HFF-Myc (cell line): ENCODE data around the gene TTN.

Experiments used
- DNase-seq: peaks from one replicate; pipeline ENCODE4 v3.0.0-alpha.2; 2011; ENCODE audit warnings: low read depth; ENCODE audit errors: extremely low read depth
- H3K4me3 ChIP-seq: replicated peaks from 2 replicates; pipeline ENCODE4 v1.5.1; 2011; ENCODE audit warnings: low read depth, mild to moderate bottlenecking, control low read depth, low read length
- TF ChIP-seq, protein P1 (sequence below): IDR thresholded peaks from 2 replicates; pipeline ENCODE4 v1.5.1; 2012; ENCODE audit warnings: mild to moderate bottlenecking, low read depth, low read length, control low read depth; ENCODE audit errors: missing control alignments

TTN gene

DNA sequence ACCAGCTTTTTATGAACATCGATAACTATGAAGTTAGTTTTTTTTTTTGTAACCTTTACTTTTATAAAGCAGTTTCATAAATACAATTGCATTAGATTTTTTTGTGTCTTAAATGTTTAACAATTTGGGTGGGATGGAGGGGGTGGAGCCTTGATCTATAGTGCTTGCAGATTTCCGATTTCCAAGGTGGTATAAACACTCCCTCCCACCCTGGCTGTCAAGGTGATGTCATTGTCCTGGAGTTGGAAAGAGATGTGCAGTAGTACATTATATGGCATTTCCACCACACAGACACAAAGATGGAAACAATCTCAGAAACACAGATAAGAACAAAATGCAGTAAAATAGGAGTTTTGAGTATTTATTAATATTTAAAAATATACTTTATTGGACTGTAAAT is 114.4 kb downstream of the TTN start:
- no peak overlapping the region for H3K4me3 ChIP-seq
- TF ChIP-seq, protein P1, sequence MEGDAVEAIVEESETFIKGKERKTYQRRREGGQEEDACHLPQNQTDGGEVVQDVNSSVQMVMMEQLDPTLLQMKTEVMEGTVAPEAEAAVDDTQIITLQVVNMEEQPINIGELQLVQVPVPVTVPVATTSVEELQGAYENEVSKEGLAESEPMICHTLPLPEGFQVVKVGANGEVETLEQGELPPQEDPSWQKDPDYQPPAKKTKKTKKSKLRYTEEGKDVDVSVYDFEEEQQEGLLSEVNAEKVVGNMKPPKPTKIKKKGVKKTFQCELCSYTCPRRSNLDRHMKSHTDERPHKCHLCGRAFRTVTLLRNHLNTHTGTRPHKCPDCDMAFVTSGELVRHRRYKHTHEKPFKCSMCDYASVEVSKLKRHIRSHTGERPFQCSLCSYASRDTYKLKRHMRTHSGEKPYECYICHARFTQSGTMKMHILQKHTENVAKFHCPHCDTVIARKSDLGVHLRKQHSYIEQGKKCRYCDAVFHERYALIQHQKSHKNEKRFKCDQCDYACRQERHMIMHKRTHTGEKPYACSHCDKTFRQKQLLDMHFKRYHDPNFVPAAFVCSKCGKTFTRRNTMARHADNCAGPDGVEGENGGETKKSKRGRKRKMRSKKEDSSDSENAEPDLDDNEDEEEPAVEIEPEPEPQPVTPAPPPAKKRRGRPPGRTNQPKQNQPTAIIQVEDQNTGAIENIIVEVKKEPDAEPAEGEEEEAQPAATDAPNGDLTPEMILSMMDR, result no peak
- no peak for DNase-seq

DNA sequence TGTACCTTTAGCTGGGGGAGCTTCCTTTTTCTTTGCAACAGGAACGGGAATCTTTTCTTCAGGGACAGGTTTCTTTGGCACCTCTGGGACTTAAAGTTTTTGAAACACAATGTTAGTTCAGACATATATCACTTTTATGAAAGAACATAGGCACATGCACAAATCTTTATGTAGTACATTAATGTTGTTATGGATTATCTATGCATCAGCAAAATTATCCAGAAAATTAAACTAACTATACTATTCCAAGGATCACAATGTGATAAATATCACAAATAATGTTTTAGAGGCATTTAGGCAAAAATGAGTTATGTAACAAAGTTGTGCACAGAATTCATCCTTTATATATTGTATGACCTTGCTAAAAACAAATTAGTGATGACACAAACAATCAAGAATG is 117.4 kb downstream of the TTN start:
- TF ChIP-seq, protein P1, result no peak
- DNase-seq, result no peak
- no peak overlapping the region for H3K4me3 ChIP-seq

DNA sequence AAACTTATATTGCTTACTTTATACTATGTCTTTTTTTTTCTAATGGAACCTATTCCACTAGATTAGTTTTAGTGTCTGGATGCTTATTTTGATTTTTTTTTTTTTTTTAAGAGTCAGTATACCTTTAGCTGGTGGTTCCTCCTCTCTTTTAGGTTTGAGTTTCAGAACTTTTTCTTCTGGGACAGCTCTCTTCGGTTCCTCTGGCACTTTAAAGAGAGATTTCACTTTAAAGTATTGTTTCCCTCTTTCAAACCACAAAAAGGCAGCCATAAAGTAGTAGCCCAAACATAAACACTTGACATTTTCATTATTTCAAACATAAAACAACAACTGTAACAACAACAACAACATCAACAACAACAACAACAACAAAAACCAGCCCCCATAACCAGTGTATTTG is 123.3 kb downstream of the TTN start:
- DNase-seq, result no peak
- TF ChIP-seq, protein P1, result no peak
- H3K4me3 ChIP-seq, result no peak overlapping the region

DNA sequence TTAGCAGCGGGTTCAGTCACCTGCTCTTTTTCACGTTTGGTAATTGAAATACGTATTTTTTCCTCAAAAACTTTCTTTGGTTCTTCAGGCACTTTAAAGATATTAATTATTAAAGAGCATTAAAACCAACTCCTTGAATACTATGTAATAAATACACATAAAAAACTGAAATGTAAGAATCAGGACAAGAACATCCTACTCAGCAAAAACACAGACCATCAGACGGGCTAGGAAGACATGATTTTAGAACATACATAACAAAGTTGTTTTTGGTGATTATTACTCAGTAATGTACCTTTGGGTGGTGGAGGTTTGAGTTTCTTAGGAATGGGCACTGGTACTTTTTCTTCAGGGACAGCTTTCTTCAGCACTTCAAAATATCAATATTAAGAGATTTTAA is 126.1 kb downstream of the TTN start:
- DNase-seq, result no peak
- no peak overlapping the region for H3K4me3 ChIP-seq
- TF ChIP-seq, protein P1, result no peak

DNA sequence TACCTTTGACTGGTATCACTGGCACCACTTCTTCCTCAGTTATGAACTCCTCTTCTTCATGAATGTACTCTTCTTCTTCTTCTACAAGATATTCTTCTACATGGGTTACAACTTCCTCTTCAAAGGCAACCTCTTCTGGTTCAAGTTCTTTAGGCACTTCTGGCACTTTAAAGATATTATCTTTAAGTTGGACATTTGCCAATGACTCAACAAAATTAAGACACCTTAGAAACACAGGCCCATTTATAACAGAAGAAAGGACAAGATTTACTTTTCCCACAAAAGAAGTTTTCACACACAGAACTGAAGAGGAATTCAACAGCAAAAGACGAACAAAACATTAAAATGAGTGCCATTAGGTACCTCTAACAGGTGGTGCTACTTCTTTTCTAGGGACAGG is 127.3 kb downstream of the TTN start:
- TF ChIP-seq, protein P1, result no peak
- no peak overlapping the region for H3K4me3 ChIP-seq
- no peak for DNase-seq

DNA sequence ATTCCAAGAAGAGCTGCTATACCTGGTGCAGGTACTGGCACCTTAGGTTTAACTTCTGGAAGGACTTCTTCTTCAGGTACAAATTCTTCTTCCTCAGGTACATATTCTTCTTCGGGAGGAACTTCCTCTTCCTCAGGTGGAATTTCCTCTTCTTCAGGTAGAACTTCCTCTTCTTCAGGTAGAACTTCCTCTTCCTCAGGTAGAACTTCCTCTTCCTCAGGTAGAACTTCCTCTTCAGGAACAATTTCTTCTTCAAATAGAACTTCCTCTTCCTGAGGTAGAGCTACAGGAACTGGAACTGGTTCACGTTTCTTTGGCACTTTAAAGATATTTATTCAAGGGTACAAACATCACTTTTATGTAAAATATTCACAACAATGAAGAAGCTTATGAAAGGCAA is 129.6 kb downstream of the TTN start:
- TF ChIP-seq, protein P1, result no peak
- no peak overlapping the region for H3K4me3 ChIP-seq
- no peak for DNase-seq

DNA sequence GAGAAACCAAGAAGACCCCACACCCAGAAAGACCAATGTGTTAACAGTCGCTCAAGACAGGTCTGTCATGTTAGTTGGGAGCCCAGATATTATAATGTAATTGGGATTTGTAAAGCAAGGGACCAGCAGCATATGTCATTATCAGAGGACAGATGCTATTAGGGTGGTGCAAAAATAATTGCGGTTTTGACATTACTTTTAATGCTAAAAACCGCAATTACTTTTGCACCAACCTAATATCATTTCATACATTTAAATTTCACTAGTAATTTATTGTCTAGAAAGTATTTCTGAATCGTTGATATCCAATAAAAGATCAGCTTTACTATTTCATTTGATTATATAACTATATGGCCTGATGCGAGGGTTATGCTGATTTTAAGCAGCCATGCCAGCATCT is 131.2 kb downstream of the TTN start:
- TF ChIP-seq, protein P1, result no peak

More for the DNA sequence above, 131.2 kb downstream of the TTN start:
- no peak overlapping the region for H3K4me3 ChIP-seq
- no peak for DNase-seq
